Endothelial cell of hepatic sinusoid (primary cell): Measurements from ENCODE around the gene ENAH.

Experiments used
- in situ Hi-C: cut with HindIII; loops from 2 replicates; pipeline ENCODE4 v1.10.0; 2017; ENCODE audit warnings: low sequenced_read_pairs

ENAH gene

DNA sequence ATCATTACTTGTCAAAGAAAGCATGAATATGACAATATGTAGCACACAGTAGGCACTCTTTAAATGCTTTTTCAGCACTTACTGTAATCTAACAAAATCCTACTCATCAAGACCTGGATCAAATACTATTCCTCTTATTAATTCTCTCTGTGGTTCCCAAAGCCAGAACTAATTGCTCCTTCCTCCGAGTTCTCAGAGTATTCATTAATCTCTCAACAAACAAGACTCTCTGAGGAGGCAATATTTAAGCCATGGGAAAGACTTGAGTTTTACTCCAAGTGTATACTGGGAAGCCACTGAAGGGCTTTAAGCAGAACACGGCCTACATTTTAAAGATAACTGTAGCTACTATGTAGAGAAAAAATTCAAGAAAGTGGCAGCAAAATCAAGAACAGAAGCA is 79.7 kb downstream of the ENAH start:
- in situ Hi-C loops = loop anchor here (10.0 kb wide), 1 partner anchor 58 kb away; no protein-coding TSS in a partner anchor

GRCh38 chr1:225572422-225572821 is 80.5 kb downstream of the ENAH start:
- in situ Hi-C loops = loop anchor here (10.0 kb wide), 1 partner anchor 58 kb away; no protein-coding TSS in a partner anchor

GRCh38 chr1:225567789-225568188 is 85.1 kb downstream of the ENAH start:
- in situ Hi-C loops = no loop called here

DNA sequence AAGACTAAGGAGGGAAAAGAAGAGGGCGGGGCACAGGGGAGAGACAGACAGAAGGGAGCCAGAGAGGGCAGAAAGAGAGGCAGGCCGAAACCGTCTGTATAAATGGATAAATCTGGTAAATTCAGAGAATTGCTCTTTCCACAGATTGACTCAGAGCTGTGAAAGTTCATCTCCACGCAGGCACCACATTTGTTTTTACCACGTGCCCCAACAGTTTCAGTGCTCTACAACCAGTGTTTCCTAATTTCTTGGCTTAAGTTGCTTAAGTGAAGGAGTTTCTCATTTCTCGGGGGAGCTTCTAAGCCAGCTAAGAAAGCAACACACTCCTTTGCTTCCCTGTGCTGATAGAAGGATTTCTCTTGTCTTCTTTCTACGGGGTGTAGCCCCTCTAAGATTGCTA is 87.1 kb downstream of the ENAH start:
- in situ Hi-C loops = no loop called here

DNA sequence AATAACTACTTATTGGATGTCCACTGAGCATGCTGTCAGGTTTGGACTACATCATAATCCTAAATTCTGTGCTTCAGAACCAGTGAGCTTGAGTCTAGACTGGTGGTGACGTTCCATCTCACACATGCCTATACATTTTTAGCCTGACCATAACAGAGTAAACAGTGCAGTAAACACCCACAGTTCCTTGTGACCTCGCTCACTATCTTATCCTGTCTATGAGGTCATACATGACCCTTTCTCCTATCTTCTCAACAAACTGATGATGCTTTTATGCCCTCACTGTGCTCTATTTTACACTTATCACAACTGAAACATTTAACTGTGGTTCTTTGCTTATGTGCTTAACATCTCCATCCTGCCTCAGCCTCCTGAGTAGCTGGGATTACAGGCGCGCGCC is 91.2 kb downstream of the ENAH start:
- in situ Hi-C loops = no loop called here

GRCh38 chr1:225559902-225560301 is 93.0 kb downstream of the ENAH start:
- in situ Hi-C loops = loop anchor here (5.0 to 10.0 kb wide), 2 partner anchors 135 to 432 kb away; no protein-coding TSS in a partner anchor

DNA sequence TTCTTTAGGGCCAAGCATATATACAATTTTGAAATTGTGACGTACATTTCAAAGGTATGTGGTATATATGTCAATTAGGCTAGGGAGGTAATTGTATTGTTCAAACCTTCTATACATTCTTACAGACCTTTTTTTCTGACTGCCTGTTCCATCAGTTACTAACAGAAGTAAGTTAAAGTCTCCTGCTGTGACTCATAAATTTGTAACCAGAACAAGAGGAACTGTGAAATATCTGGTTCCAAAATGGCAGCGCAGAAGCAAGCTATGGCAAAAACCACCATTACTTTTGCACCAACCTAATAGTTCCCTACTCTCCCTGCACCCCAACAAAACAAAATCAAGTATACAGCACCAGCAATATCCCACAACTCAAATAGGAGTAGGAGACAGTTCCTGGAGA is 93.6 kb downstream of the ENAH start:
- in situ Hi-C loops = loop anchor here (5.0 to 10.0 kb wide), 2 partner anchors 135 to 433 kb away; no protein-coding TSS in a partner anchor

DNA sequence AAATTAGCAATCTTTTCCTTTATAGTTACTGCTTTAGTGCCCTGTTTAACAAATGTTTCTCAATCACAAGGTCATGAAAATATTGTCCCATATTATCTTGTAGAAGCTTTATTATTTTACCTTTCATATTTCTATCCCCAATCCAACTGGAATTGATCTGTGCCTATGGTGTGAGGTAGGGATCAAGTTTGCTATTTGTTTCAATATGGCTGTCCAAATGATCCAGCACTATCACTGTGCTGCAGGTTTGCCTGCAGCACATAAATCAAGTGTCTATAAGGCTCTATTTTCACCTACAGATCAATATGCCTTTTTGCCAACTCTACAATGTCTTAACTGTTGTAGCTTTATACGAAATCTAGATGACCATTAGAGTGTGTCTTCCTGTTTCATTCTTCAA is 96.2 kb downstream of the ENAH start:
- in situ Hi-C loops = loop anchor here (5.0 to 10.0 kb wide), 2 partner anchors 138 to 436 kb away; no protein-coding TSS in a partner anchor

- in situ Hi-C loops = loop anchor here (5.0 to 10.0 kb wide), 2 partner anchors 139 to 436 kb away; no protein-coding TSS in a partner anchor
These were observed 97.1 kb downstream of the ENAH start for GRCh38 chr1:225555821-225556220.

DNA sequence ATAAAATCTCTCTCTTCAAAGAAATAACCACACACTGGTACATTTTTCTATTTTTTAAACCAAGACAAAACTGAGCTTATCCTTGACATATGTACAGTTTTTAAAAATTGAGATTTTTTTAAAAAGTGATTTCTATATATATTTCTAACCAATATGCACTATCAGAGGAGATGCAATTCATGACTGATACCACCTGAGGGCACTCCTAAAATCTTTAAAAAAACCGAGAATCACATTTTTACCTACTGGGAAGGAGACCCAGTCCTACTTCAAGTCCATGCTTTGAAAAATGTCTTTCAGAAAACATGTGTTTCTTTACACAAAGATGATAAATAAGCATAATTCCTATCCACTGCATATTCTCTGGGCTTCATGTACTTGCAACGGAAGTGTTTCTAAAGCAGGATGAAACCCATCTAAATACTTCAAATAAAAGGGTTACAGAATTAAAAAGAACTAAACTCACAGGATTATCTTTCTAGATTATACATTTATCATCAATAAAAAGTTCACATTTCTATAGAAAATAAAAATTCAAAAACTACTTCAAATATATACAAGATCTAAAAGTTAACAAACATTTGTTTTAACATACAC is 98.6 kb downstream of the ENAH start:
- in situ Hi-C loops = loop anchor here (5.0 to 10.0 kb wide), 2 partner anchors 140 to 223 kb away; partner anchors contain the start of gene SRP9

- in situ Hi-C loops = loop anchor here (5.0 to 10.0 kb wide), 2 partner anchors 145 to 227 kb away; partner anchors contain the start of gene SRP9
These were observed 103.1 kb downstream of the ENAH start for GRCh38 chr1:225549821-225550220.

- in situ Hi-C loops = no loop called here
These were observed 104.6 kb downstream of the ENAH start for GRCh38 chr1:225548140-225548857.

GRCh38 chr1:225545649-225546048 is 107.3 kb downstream of the ENAH start:
- in situ Hi-C loops = no loop called here

GRCh38 chr1:225544924-225545323 is 108.0 kb downstream of the ENAH start:
- in situ Hi-C loops = no loop called here

GRCh38 chr1:225544263-225544662 is 108.7 kb downstream of the ENAH start:
- in situ Hi-C loops = no loop called here

GRCh38 chr1:225543350-225543749 is 109.6 kb downstream of the ENAH start:
- in situ Hi-C loops = no loop called here

GRCh38 chr1:225541383-225541782 is 111.5 kb downstream of the ENAH start:
- in situ Hi-C loops = no loop called here

GRCh38 chr1:225539575-225539974 is 113.3 kb downstream of the ENAH start:
- in situ Hi-C loops = no loop called here

- in situ Hi-C loops = no loop called here
These were observed 113.9 kb downstream of the ENAH start for GRCh38 chr1:225539069-225539468.

GRCh38 chr1:225537554-225538251 is 115.2 kb downstream of the ENAH start:
- in situ Hi-C loops = no loop called here

- in situ Hi-C loops = no loop called here
These were observed 117.6 kb downstream of the ENAH start for GRCh38 chr1:225535280-225535679.
